GM13977 (cell line): ENCODE data around the gene LRCH3.

Source experiments
- DNase-seq: peaks from one replicate; pipeline ENCODE4 v3.0.0; 2012; ENCODE audit warnings: low spot score
- CTCF ChIP-seq: IDR thresholded peaks from 2 replicates; pipeline ENCODE4 v1.5.1; 2012; ENCODE audit warnings: mild to moderate bottlenecking, control low read depth; ENCODE audit not compliant: insufficient read depth; ENCODE audit errors: extremely low read depth, missing control alignments
- in situ Hi-C: fragments of 300-500 bp; cut with MboI; formaldehyde crosslinking; loops from one replicate; pipeline ENCODE4 v1.12.0; 2022; ENCODE audit warnings: low sequenced_read_pairs, low pct_unique_long_range_greater_than_20kb, mixed read lengths, inconsistent platforms; ENCODE audit not compliant: unreplicated experiment

The LRCH3 gene

GRCh38 chr3:197790033-197790432 is 1.0 kb upstream of the LRCH3 start:
- DNase-seq = no peak
- in situ Hi-C loops = no loop called here
- no peak for TF ChIP-seq CTCF

- in situ Hi-C loops = no loop called here
- no peak for TF ChIP-seq CTCF
- DNase-seq = peak; percentile 63
Observed at GRCh38 chr3:197791892-197792647, 1.0 kb downstream of the LRCH3 start.

- no peak for TF ChIP-seq CTCF
- in situ Hi-C loops = no loop called here
- DNase-seq = peak; percentile 62
Observed at GRCh38 chr3:197793247-197793646, 2.2 kb downstream of the LRCH3 start.

GRCh38 chr3:197794115-197794514 is 3.1 kb downstream of the LRCH3 start:
- TF ChIP-seq CTCF = no peak
- DNase-seq = no peak
- in situ Hi-C loops = no loop called here

DNA sequence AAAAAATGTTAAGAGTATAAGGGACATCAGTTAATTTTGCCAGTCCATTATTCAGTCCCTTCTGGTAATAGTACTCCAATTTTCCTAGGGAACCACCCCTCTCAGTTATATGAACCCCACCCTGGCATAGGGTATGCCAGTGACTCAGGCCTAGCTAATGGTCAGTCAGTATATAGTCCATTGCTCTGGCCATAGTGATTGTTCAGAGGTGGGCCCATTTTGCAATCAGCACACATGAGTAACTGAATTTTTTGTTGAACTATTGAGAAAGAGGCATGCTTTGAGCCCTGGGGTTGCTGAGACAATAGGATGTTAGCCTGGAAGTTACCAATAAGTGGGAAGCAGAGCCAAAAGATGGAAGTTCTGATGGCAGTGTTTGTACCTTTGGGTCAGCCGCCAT is 4.1 kb downstream of the LRCH3 start:
- no peak for TF ChIP-seq CTCF
- no peak for DNase-seq

DNA sequence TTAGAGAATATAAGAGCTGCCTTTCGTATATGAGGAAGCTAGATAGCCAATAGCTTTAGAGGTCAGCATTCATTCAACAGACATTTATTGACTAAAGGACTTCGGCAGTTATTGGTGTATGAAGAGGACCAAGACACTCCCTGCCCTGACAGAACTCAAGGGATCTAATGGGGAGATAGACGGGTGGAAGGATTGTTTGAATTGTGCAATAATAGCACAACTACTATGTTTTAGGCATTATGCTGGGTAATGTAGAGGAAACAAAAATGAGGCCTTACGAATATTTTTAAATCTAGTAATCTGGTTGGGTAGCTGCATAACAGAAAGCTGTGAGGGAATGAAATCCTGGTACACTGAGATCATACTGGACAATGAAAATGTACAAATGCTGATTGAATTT is 5.0 kb downstream of the LRCH3 start:
- in situ Hi-C loops = no loop called here
- DNase-seq = no peak

More for the DNA sequence above, 4.1 kb downstream of the LRCH3 start:
- in situ Hi-C loops = no loop called here

More for the DNA sequence above, 5.0 kb downstream of the LRCH3 start:
- TF ChIP-seq CTCF = no peak
